ENCODE results near the gene OR5AU1.
A peak's percentile ranks its signal among the peaks of the same experiment; 100 is the strongest.
"Not testable (repeated sequence)": the region's sequence is repeated elsewhere in the genome, so short reads cannot be mapped to it uniquely, and the experiment has no call there.

Gene OR5AU1

DNA sequence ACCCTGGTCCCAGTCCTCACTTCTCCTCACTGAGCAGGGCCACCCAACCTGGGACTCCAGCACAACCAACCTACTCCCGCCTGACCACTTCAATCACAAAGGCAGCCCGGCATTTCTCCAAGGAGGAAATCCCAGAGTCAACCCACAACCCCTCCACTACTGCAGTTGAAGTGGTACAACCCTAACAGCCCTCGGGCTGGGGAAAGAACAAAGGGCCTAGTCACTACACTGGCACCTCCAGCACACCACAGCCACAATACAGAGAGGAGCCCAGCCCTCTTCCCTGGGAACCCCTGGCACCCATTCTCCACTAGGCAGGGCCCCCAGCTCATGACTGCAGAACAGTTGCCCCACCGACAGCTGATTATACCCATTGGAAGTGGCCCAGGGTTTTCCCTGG, 13.7 kb upstream of the OR5AU1 start:
- no peak for DNase-seq

DNA sequence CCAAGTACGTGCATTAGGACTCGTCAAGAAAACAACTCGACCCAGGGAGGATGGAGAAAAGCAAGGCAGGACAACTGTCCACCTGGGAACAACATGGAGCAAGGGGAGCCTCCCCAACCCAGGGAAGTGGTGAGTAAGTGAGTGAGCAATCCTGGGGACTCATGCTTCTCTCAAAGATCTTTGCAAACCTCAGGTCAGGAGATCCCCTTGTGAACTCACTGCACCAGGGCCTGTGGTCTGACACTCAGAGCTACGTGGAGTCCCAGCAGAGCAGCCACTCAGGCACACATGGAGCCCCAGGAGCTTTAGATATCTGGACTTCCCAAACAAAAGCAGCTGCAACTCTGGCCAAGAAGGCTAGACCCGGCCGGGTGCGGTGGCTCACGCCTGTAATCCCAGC, 12.2 kb upstream of the OR5AU1 start:
- no peak for DNase-seq

GRCh38 chr14:21165670-21166069, 9.8 kb upstream of the OR5AU1 start:
- DNase-seq, result not testable (repeated sequence)

GRCh38 chr14:21165002-21165605, 9.2 kb upstream of the OR5AU1 start:
- not testable (repeated sequence) for DNase-seq

GRCh38 chr14:21163871-21164291, 8.0 kb upstream of the OR5AU1 start:
- no peak for DNase-seq

DNA sequence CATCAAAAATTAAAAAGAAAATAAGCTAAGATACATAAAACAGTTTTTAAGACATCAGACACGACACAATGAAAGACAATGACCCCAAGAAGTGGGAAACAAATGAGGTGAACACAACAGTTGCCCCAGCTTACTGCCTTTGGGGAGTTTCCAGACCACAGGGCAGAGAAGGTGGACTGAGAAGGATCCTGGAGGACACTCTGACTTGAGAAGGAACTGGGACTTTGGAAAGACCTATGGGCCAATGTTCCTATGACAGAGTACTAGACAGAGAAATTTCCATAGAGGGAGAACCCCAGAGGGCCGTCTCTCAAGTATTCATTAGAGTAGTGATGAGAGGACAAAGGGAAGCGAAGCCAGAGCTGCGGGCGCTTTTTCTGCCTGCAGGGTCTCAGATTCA, 6.2 kb upstream of the OR5AU1 start:
- DNase-seq, result no peak

DNA sequence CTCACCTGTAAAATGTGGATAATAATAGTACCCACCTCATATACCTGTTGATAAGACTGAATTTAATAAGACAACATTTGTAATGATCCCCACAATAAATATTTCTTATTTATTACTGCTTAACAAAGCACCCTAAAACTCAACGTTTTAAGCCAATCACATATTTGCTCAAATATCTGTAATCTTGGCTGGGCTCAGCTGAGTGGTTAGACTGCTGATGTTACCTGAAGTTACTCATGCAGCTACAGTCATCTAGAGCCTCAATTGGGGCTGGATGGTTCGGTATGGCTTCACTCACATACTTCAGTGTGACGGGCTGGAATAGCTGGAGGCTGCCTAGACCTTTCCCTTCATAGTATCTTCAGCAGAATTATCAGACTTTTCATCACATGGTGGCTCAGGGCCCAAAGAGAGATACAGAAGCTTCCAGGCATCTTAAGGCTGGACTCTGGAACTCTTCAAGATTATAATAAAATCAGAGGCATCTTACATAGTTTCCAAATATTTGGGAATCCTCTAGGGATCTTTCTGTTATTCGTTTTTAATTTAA, 4.3 kb upstream of the OR5AU1 start:
- no peak for DNase-seq

- DNase-seq, result not testable (repeated sequence)
Observed at GRCh38 chr14:21158175-21158574, 2.3 kb upstream of the OR5AU1 start.

GRCh38 chr14:21149641-21150367, 6.1 kb downstream of the OR5AU1 start:
- DNase-seq, result no peak

DNA sequence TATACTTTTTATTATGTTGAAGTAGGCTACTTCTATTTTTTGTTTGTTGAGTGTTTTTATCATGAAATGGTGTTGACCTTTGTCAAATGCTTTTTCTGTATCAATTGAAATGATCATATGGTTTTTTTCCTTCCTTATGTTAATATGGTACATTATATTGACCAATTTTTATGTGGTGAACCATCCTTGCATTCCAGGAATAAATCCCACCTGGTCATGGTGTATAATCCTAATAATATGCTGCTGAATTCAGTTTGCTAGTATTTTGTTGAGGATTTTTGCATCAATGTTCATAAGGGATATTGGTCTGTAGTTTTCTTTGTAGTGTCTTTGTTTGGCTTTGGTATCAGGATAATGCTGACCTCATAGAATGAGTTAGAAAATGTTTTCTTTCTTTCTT, 10.4 kb downstream of the OR5AU1 start:
- no peak for DNase-seq

- DNase-seq, result no peak
Observed at GRCh38 chr14:21142357-21142756, 13.5 kb downstream of the OR5AU1 start.

GRCh38 chr14:21136024-21136423, 19.8 kb downstream of the OR5AU1 start:
- DNase-seq, result peak; percentile 12

GRCh38 chr14:21133901-21134300, 22.0 kb downstream of the OR5AU1 start:
- DNase-seq, result no peak

GRCh38 chr14:21123429-21123828, 32.4 kb downstream of the OR5AU1 start:
- no peak for DNase-seq

GRCh38 chr14:21121122-21121521, 34.7 kb downstream of the OR5AU1 start:
- no peak for DNase-seq

DNA sequence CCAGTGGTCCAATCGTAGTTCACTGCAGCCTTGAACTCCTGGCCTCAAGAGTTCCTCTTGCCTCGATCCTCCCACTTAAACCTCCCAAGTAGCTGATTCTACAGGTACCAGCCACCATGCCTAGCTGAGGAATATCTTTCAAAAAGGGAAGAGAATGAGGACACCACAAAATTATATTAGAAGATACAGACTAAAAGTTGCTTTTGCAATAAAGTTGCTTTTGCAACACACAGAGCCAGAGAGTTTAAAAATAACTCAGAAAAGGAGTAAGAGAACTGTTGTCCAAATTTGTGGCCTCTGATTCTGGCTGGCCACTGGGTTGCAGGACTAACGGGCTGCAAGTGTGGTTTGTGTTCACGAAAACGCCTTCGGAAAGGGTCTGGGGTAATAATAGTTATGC, 35.2 kb downstream of the OR5AU1 start:
- DNase-seq, result no peak

- DNase-seq, result no peak
Observed at GRCh38 chr14:21118933-21119332, 36.9 kb downstream of the OR5AU1 start.

- no peak for DNase-seq
Observed at GRCh38 chr14:21113369-21113768, 42.5 kb downstream of the OR5AU1 start.

GRCh38 chr14:21112255-21112654, 43.6 kb downstream of the OR5AU1 start:
- DNase-seq, result no peak

GRCh38 chr14:21109377-21110138, 46.3 kb downstream of the OR5AU1 start:
- DNase-seq, result peak; percentile 12

DNA sequence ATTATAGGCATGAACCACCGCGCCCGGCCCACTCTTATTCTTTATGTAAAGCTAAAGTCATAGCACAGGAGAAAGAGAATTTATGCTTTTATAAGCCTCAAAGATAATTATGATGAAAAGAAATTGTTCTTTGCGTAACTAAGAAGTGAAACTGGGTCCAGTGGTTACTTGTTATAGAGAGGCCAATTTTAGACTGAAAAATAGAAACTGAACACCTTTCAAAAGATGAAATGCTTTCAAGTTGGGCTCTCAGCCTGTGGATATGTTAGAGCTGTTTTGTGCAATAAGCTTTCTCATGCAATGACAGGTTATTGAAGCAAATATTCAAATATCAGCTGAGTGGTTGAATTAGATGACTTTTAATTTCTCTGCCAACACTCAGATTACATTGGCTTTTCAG, 47.1 kb downstream of the OR5AU1 start:
- DNase-seq, result no peak

- DNase-seq, result no peak
Observed at GRCh38 chr14:21107283-21107800, 48.5 kb downstream of the OR5AU1 start.

DNA sequence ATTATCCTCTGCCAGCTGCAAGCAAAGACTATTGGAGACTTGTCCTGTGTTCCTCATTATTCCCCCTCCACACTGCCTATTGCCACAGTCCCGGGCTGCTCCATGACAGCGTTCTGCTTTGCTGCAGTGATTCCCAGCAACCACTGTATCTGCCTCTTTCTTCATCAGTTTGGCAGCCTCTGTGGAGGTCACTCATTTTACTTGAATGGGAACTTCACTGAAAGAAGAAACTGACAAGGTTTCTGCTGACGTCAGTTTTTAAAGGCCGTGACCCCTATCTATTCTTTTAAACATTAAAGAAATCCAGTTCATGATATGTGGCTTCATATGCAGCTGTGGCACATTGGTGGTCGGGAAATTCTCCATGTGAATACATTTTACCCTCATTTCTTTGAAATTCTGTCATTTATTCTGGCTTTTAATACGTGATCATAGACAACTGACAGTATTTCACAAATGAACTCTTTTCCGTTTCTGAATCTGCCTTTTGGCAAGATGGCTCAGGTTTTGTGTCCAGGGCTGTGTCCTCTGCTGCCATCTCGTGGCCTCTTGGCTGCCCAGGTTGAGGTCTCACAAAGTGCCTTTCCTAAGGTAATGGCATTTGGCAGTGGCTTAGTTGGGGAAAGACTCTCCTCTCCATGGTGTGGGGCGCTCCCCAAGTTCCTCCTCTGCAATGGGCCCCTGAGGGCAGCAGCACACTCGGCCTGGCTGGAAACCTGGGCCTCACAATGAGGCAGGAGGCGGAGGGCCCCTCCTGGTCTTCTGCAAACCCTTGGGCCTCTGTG, 49.2 kb downstream of the OR5AU1 start:
- peak; percentile 20 for DNase-seq

Data from DMS 273 treated with DMSO at 0.1 percent for 48 hours (cell line).